Measurements from ENCODE around the gene TIMM13. TPM values are rescaled to one million over a fixed set of nuclear protein-coding genes. Genes with fewer than 3 reads are reported as not detected.

TIMM13 gene
- polyA plus RNA-seq, 3 donors: 17.3 to 89.3 (median 72.4) TPM

GRCh38 chr19:2416321-2417097 is 10.9 kb downstream of the TIMM13 start:
- no peak overlapping the region for H3K9ac ChIP-seq (ENCODE audit: insufficient read depth, low read length, poor library complexity, severe bottlenecking)

GRCh38 chr19:2415973-2416319 is 11.4 kb downstream of the TIMM13 start:
- intact Hi-C loops (cut with micrococcal nuclease): no loop called here
- Histone ChIP-seq H3K9me3 (replicated peaks in 1 of 2; ENCODE audit: control insufficient read depth in 1 of 2, insufficient read depth in 1 of 2, low read length in 2 of 2) (no peaks in the 10 kb centered on the region), H3K9ac (ENCODE audit: insufficient read depth, low read length, poor library complexity, severe bottlenecking) (no peak overlapping the region), H3K79me2 (ENCODE audit: insufficient read depth, low read length) (no peaks in the 10 kb centered on the region), H3K27me3 (ENCODE audit: control insufficient read depth in 2 of 2, insufficient read depth in 2 of 2, low read length in 2 of 2) (no peaks in the 10 kb centered on the region), H3K4me3 (replicated peaks in 1 of 3; ENCODE audit: low read depth in 2 of 3, low read length in 3 of 3) (no peak overlapping the region), H3K36me3 (replicated peaks in 1 of 2; ENCODE audit: control insufficient read depth in 1 of 2, insufficient read depth in 2 of 2, low read length in 2 of 2) (peaks cover 0 to 2% of the 10 kb centered on the region in 2 donors), H3K4me2 (replicated peaks; ENCODE audit: extremely low read depth, low read length, poor library complexity, severe bottlenecking) (no peak overlapping the region), H2AFZ (ENCODE audit: insufficient read depth, low read depth, low read length, poor library complexity, severe bottlenecking) (no peak overlapping the region), H4K20me1 (ENCODE audit: insufficient read depth, low read length) (no peaks in the 10 kb centered on the region), H3K4me1 (ENCODE audit: control insufficient read depth in 1 of 2, insufficient read depth in 2 of 2, low read length in 2 of 2) (peaks cover 3 to 4% of the 10 kb centered on the region in 2 donors), H3K27ac (ENCODE audit: low read depth in 1 of 2, low read length in 2 of 2) (no peak overlapping the region)
- TF ChIP-seq CTCF (IDR thresholded peaks at IDR 0.05): no peak
- H3K9me3 Mint-ChIP-seq: peaks cover 0 to 6% (median 3%) of the 10 kb centered on the region in 7 donors
- peaks cover 10% of the 10 kb centered on the region for H3K4me1 Mint-ChIP-seq
- H3K27me3 Mint-ChIP-seq (ENCODE audit: low read depth in 3 of 3): peaks cover 2 to 4% (median 2%) of the 10 kb centered on the region in 3 donors
- H3K36me3 Mint-ChIP-seq: peaks cover 5 to 10% of the 10 kb centered on the region in 2 donors
- no peak for DNase-seq
- H3K4me3 Mint-ChIP-seq: no peak overlapping the region
- no peak overlapping the region for H3K27ac Mint-ChIP-seq
- WGBS (ENCODE audit: insufficient coverage): 86% methylated on average over 6 of the region's 6 CpGs

More at GRCh38 chr19:2416321-2417097, 10.9 kb downstream of the TIMM13 start:
- no peak overlapping the region for H3K4me3 Mint-ChIP-seq
- no peak for DNase-seq
- Histone ChIP-seq H3K4me2 (replicated peaks; ENCODE audit: extremely low read depth, low read length, poor library complexity, severe bottlenecking) (no peak overlapping the region), H3K36me3 (replicated peaks in 1 of 2; ENCODE audit: control insufficient read depth in 1 of 2, insufficient read depth in 2 of 2, low read length in 2 of 2) (peaks cover 0 to 2% of the 10 kb centered on the region in 2 donors), H3K4me1 (ENCODE audit: control insufficient read depth in 1 of 2, insufficient read depth in 2 of 2, low read length in 2 of 2) (peaks cover 3 to 4% of the 10 kb centered on the region in 2 donors), H3K9me3 (replicated peaks in 1 of 2; ENCODE audit: control insufficient read depth in 1 of 2, insufficient read depth in 1 of 2, low read length in 2 of 2) (no peaks in the 10 kb centered on the region), H3K4me3 (replicated peaks in 1 of 3; ENCODE audit: low read depth in 2 of 3, low read length in 3 of 3) (no peak overlapping the region), H3K79me2 (ENCODE audit: insufficient read depth, low read length) (no peaks in the 10 kb centered on the region), H2AFZ (ENCODE audit: insufficient read depth, low read depth, low read length, poor library complexity, severe bottlenecking) (no peak overlapping the region), H3K27ac (ENCODE audit: low read depth in 1 of 2, low read length in 2 of 2) (no peak overlapping the region), H4K20me1 (ENCODE audit: insufficient read depth, low read length) (no peaks in the 10 kb centered on the region), H3K27me3 (ENCODE audit: control insufficient read depth in 2 of 2, insufficient read depth in 2 of 2, low read length in 2 of 2) (no peaks in the 10 kb centered on the region)
- WGBS (ENCODE audit: insufficient coverage): 82% methylated on average over 15 of the region's 19 CpGs
- H3K27me3 Mint-ChIP-seq (ENCODE audit: low read depth in 3 of 3): peaks cover 1 to 4% (median 2%) of the 10 kb centered on the region in 3 donors
- TF ChIP-seq CTCF (IDR thresholded peaks at IDR 0.05): no peak
- intact Hi-C loops (cut with micrococcal nuclease): no loop called here
- H3K36me3 Mint-ChIP-seq: peaks cover 5 to 10% of the 10 kb centered on the region in 2 donors
- H3K9me3 Mint-ChIP-seq: peaks cover 0 to 6% (median 3%) of the 10 kb centered on the region in 7 donors
- peaks cover 10% of the 10 kb centered on the region for H3K4me1 Mint-ChIP-seq
- H3K27ac Mint-ChIP-seq: peak overlapping the region in 1 of 7 donors; percentile 69

Measured in CD14-positive monocyte (primary cell).